Measurements from ENCODE around the gene SUPT4H1.

Gene SUPT4H1

GRCh38 chr17:58365185-58365979, 13.4 kb upstream of the SUPT4H1 start:
- no peak for DNase-seq (ENCODE audit: low read depth)
- no peak overlapping the region for H3K4me3 ChIP-seq (ENCODE audit: low read depth, low read length)

GRCh38 chr17:58364270-58364942, 12.4 kb upstream of the SUPT4H1 start:
- DNase-seq (ENCODE audit: low read depth): no peak
- H3K4me3 ChIP-seq (ENCODE audit: low read depth, low read length): no peak overlapping the region

- no peak for DNase-seq (ENCODE audit: low read depth)
Observed at GRCh38 chr17:58363457-58364185, 11.6 kb upstream of the SUPT4H1 start.

GRCh38 chr17:58362368-58363014, 10.5 kb upstream of the SUPT4H1 start:
- no peak overlapping the region for H3K4me3 ChIP-seq (ENCODE audit: low read depth, low read length)
- no peak for DNase-seq (ENCODE audit: low read depth)

More at GRCh38 chr17:58363457-58364185, 11.6 kb upstream of the SUPT4H1 start:
- no peak overlapping the region for H3K4me3 ChIP-seq (ENCODE audit: low read depth, low read length)

- DNase-seq (ENCODE audit: low read depth): no peak
- no peak overlapping the region for H3K4me3 ChIP-seq (ENCODE audit: low read depth, low read length)
Observed at GRCh38 chr17:58360296-58361063, 8.5 kb upstream of the SUPT4H1 start.

- no peak for DNase-seq (ENCODE audit: low read depth)
- no peak overlapping the region for H3K4me3 ChIP-seq (ENCODE audit: low read depth, low read length)
Observed at GRCh38 chr17:58358408-58359172, 6.6 kb upstream of the SUPT4H1 start.

- no peak for DNase-seq (ENCODE audit: low read depth)
- no peak overlapping the region for H3K4me3 ChIP-seq (ENCODE audit: low read depth, low read length)
Observed at GRCh38 chr17:58357312-58358297, 5.6 kb upstream of the SUPT4H1 start.

- no peak overlapping the region for H3K4me3 ChIP-seq (ENCODE audit: low read depth, low read length)
- no peak for DNase-seq (ENCODE audit: low read depth)
Observed at GRCh38 chr17:58356231-58356630, 4.2 kb upstream of the SUPT4H1 start.

- no peak for DNase-seq (ENCODE audit: low read depth)
- no peak overlapping the region for H3K4me3 ChIP-seq (ENCODE audit: low read depth, low read length)
Observed at GRCh38 chr17:58354541-58355216, 2.7 kb upstream of the SUPT4H1 start.

- no peak for DNase-seq (ENCODE audit: low read depth)
Observed at GRCh38 chr17:58353389-58353825, 1.4 kb upstream of the SUPT4H1 start.

GRCh38 chr17:58352596-58353388, 791 bp upstream of the SUPT4H1 start:
- H3K4me3 ChIP-seq (ENCODE audit: low read depth, low read length): peak overlapping the region; percentile 100
- DNase-seq (ENCODE audit: low read depth): no peak

More at GRCh38 chr17:58353389-58353825, 1.4 kb upstream of the SUPT4H1 start:
- no peak overlapping the region for H3K4me3 ChIP-seq (ENCODE audit: low read depth, low read length)

GRCh38 chr17:58351182-58351581, 819 bp downstream of the SUPT4H1 start:
- DNase-seq (ENCODE audit: low read depth): no peak
- peak overlapping the region; percentile 100 for H3K4me3 ChIP-seq (ENCODE audit: low read depth, low read length)

GRCh38 chr17:58348038-58348437, 4.0 kb downstream of the SUPT4H1 start:
- no peak overlapping the region for H3K4me3 ChIP-seq (ENCODE audit: low read depth, low read length)
- DNase-seq (ENCODE audit: low read depth): no peak

- DNase-seq (ENCODE audit: low read depth): no peak
- no peak overlapping the region for H3K4me3 ChIP-seq (ENCODE audit: low read depth, low read length)
Observed at GRCh38 chr17:58345500-58345899, 6.5 kb downstream of the SUPT4H1 start.

GRCh38 chr17:58344791-58345157, 7.2 kb downstream of the SUPT4H1 start:
- no peak for DNase-seq (ENCODE audit: low read depth)
- H3K4me3 ChIP-seq (ENCODE audit: low read depth, low read length): no peak overlapping the region
